C1 segment of cervical spinal cord (tissue), 14 donors: ENCODE data around the gene GABARAP.

ENCODE experiments used
- DNase-seq, 14 donors: peaks; one replicate each; lab custom pipeline; 2025; lab: John Stamatoyannopoulos, UW

GABARAP gene

DNA sequence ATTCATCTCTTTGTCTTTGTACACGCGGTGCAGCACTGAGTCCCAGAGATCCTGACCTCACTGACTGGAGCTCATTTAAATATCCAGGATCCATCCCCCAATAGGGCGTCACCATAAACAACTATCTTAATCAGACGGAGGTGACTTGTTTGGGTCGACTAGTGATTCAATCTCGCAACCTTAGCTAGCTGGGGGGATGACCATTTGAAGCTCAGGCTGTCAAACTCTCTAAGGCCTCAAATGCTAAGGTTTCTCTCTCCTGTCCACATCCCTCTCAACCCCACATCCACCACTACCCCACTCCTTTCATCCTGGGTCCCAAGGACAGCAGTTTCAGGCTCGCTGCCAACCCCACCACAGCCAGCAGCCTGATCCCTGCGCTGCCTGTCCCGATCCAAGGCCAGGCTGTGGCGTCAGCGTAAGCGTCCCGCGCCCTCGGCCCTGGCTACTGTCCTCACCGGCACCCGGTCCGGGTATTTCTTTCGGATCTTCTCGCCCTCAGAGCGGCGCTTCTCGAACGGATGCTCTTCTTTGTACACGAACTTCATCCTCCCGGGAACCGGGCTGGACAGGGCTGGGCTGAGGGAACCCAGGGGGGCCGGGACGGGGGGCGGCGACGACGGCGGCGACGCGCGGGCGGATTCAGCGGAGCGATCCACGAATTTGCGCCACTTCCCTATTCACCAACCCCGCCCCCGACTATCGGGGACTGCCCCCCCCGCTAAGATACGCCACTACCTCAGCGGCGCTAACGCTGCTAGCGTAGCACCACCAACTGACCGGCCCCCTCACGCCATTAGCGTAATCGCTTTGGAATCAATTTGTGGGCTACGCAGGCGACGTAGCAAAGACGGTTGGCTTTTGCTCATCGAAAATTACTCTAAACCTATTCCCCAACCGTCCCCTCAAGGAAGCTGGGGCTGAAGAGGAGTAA is at the start of gene GABARAP:
Gene GABARAP, minus strand, starts transcription at position 667 of the 934 bp plus-strand sequence. Its CDS starts 119 bp downstream, at position 548.
- DNase-seq, result peak; percentile 76 to 96 (median 92)

DNA sequence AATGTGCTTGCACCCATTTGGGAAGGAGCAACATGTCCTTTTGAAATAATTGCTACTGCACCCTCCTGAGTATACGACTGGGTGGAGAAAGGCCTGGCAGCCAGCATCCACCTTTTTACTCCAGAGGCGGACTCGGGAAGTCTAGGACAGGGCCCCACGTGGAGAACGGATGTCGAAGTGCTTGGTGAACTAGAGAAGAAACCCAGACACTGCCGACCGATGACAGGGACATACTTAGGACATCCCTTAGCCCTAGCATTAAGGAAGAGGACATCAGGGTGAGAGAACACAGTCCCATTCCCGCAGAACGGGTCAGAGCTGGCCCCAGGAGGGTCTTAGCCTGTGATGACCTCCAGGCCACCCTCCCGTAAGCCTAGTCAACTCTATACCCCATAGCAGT is 48.4 kb upstream of the GABARAP start:
- DNase-seq, result no peak

DNA sequence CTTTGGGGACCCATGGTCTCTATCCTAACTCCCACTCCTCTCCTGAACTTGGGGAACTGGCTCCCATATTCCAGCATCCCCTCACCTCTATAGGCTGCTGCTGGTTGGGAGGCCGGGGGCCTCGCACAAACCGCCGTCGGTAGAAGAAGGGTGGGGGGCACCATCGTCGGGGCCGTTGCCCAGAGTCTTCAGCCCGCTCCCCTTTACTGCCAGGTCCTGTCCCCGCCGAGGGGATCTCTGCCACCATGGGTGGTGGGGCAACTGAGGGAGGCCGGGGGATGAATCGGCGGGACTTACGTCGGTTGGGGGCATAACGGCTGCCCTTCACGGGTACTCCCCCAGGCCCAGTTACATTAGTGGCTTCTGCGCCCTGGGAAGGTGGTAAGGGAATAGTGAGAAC is 47.9 kb upstream of the GABARAP start:
- DNase-seq, result no peak

DNA sequence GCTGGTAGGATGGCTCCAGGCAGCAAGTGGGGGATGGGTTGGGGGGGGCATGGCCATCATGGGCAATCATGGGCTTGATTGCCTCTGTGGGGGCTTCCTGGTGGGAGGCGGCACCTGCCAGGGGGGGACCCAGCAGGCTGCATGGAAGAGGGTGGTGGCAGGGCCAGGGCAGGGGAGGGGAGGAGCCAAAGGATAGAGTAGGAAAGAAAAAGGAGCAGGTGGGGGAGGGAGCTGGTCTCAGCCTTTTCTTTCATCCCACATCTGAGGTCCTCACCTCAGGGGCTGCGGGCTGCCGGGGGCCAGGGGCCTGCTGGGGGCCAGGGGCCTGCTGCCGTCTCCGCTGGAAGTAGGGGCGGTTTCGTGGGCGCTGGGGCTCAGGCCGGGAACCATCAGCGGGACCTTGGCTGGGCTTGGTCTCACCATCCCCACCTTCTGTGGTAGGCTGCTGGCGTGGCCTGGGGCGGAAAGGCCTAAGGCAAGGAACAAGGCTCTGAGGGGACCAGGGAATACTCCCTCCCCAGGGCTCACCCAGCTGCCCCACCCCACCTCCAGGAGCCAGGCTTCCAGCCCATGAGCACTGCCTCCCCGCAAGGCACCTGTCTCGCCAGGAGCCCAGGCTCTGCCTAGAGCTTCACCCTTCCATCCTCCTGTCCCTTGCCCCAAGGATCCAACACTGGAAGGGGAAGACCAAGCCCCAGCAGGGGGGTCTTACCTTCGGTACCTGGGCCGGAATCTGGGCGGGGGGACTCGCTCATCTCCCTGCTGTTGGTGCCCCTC is 47.2 kb upstream of the GABARAP start:
- no peak for DNase-seq

DNA sequence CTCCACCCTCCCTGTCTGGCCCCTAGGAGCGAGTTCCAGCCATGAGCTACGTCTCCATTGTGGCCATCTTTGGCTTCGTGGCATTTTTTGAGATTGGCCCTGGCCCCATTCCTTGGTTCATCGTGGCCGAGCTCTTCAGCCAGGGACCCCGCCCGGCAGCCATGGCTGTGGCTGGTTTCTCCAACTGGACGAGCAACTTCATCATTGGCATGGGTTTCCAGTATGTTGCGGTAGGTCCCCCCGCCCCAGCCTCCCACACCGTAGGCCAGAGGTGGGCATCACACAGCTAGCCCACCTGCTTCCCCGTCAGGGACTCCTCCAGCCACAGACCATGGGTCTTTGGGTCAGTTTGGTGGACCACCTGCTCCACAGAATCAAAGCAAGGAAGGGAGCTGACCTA is 43.4 kb upstream of the GABARAP start:
- DNase-seq, result no peak

DNA sequence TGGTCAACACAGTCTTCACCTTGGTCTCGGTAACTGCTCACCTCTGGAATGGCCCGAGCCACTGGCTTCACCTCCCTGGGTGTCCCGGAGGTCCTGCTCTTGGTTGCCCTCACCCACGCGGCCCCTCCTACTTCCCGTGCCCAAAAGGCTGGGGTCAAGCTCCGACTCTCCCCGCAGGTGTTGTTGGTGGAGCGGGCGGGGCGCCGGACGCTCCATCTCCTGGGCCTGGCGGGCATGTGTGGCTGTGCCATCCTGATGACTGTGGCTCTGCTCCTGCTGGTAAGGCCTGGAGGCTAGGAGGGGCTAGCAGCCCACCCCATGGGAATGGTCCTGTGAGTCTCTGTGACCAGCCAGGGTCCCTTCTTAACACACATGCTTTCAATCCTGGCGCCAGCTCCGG is 42.7 kb upstream of the GABARAP start:
- DNase-seq, result no peak

DNA sequence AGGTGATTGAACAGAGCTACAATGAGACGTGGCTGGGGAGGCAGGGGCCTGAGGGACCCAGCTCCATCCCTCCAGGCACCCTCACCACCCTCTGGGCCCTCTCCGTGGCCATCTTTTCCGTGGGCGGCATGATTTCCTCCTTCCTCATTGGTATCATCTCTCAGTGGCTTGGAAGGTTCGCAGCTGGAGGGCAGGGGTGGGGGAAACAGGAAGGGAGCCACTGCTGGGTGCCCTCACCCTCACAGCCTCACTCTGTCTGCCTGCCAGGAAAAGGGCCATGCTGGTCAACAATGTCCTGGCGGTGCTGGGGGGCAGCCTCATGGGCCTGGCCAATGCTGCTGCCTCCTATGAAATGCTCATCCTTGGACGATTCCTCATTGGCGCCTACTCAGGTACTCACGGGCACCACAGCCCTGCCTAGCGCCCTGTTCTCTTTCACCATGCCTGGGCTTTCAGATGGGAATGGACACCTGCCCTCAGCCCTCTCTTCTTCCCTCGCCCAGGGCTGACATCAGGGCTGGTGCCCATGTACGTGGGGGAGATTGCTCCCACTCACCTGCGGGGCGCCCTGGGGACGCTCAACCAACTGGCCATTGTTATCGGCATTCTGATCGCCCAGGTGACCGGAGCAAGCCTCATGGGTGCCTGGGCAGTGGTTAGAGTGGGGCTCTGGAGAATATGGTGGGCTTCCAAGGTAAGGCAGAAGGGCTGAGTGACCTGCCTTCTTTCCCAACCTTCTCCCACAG is 41.4 kb upstream of the GABARAP start:
- DNase-seq, result no peak

DNA sequence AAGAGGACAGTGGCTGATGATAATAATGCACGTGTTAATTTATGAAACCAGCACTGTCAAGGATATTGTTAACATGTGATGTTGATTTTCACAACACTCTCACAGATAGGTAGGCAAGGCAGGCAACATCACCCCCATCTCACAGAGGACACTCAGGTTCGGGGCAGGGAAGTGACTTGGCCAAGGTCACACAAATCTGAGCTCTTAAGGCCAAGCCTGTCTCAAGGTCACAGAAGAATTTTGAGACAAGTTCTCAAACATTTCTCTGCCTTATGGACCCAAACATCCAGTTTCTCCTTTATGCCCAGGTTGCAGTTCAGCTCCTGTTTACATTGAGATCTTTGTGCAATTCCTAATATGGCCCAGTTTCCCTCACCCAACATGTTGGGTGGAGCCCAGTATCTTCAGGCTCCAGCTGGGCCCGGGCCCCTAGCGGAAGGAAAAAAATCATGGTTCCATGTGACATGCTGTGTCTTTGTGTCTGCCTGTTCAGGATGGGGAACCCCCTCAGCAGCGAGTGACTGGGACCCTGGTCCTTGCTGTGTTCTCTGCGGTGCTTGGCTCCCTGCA is 40.6 kb upstream of the GABARAP start:
- DNase-seq, result no peak

DNA sequence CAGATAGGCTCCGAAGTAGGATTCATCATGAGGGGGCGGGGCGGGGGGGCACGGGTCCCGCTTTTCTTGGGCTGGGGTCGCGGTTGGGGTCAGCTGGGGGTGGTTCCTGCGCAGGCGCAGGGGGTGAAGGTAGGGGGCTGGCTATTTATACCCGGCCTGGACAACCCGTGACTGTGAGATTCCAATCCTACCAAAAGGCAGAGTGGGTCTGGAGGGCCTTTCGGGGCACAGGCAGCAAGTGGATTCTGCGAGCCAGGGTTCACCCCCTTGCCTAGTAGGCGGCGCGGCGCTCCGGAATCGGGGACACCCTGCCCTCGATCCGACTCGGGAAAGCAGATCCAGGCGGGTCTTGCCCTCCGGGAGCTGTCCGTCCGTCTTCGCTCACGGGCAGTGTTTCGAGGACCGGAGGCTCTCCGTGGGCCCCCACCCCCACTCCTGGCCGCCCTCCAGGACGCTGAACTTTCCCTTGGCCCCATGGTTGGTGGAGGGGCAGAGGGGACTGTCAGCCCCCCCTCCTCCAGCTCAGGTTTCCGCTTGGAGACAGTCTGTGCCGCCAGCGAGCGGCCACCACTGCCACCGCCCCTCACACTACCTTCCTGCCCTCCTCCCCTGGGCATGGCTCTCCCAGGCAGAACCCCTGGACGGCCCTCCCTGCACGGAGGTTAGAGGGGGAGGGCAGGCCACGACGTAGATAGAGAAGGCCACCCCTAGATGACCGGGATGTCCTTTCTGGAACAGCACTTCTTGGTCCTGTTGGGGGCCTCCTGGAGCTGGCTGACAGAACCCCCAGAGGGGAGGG is 39.9 kb upstream of the GABARAP start:
- DNase-seq, result peak in 1 of 14 donors; percentile 9

DNA sequence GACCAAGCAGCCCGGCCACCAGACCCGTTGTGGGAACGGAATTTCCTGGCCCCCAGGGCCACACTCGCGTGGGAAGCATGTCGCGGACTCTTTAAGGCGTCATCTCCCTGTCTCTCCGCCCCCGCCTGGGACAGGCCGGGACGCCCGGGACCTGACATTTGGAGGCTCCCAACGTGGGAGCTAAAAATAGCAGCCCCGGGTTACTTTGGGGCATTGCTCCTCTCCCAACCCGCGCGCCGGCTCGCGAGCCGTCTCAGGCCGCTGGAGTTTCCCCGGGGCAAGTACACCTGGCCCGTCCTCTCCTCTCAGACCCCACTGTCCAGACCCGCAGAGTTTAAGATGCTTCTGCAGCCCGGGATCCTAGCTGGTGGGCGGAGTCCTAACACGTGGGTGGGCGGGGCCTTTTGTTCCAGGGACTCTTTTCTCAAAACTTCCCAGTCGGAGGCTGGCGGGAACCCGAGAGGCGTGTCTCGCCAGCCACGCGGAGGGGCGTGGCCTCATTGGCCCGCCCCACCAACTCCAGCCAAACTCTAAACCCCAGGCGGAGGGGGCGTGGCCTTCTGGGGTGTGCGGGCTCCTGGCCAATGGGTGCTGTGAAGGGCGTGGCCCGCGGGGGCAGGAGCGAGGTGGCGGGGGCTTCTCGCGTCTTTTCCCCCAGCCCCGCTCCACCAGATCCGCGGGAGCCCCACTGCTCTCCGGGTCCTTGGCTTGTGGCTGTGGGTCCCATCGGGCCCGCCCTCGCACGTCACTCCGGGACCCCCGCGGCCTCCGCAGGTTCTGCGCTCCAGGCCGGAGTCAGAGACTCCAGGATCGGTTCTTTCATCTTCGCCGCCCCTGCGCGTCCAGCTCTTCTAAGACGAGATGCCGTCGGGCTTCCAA is 39.1 kb upstream of the GABARAP start, which contains the start of gene SLC2A4:
Gene SLC2A4, plus strand, starts transcription at position 645 of the 879 bp plus-strand sequence. Its CDS starts 217 bp downstream, at position 862.
- peak in 12 of 14 donors; percentile 15 to 84 (median 67) for DNase-seq

DNA sequence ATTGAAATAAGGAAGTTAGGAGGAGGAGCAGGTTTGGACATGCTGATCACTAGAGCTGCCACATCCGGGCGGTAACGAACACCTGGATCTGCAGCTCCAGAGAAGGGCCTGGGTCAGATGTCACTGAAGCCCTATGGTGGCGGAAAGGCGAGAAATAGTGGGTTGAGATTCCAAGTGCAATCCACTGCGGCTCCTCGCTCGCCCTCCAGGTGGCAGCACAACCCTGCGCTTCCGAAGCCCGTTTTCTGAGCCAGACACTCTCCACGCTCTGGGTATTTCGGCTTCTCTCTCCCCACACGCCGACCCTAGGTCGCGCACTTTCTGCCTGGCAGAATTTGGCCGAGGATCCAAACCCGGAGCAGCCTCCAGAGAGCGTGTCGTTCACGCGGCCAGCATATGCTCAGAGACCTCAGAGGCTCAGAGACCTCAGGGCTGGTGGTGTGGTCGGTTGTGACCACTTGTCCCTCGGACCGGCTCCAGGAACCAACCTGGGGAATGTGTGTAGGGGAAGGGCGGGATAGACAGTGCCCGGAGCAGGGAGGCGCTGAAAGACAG is 38.3 kb upstream of the GABARAP start:
- peak; percentile 11 to 83 (median 67) for DNase-seq

DNA sequence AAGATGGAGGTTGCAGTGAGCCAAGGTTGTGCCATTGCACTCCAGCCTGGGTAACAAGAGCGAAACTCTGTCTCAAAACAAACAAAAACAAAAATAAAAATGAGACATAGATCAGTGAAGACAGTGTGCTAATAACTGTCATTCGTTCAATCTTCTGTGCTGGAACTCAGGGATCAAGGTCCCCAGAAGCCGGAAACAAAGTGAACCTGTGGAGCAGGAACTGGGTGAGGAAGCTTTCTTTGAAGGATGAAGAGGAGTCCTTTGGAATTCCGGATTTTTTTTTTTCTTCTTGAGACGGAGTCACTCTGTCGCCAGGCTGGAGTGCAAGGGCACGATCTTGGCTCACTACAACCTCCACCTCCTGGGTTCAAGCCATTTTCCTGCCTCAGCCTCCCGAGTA is 37.2 kb upstream of the GABARAP start:
- DNase-seq, result no peak

DNA sequence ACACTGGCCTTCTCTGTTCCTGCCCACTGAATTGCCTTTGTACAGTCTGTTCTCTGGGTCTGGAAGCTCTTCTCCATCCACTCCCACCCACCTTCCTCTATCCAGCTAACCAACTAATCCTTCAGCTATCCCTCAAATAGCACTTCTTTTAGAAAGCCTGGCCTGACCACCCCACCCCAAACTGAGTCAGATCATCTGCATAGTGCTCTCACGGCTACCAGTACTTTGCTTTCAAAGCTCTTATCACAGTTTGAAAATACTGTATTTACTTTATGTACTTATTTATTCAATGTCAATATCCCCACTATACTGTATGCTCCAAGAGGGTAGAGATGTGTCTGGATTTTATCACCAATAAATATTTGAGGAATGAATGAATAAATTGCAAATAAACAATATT is 24.5 kb upstream of the GABARAP start:
- no peak for DNase-seq

DNA sequence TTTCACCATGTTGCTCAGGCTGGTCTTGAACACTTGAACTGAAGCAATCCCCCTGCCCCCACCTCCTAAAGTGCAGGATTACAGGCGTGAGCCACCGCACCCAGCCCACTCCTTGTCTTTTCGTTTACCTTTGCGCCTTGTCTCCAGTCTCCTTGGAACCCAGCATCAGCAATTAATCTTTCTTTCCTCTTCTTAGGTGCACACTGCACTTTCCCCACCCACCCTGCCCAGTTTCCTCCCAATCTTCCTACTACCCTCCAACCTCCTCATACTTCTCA is 21.5 kb upstream of the GABARAP start:
- no peak for DNase-seq

DNA sequence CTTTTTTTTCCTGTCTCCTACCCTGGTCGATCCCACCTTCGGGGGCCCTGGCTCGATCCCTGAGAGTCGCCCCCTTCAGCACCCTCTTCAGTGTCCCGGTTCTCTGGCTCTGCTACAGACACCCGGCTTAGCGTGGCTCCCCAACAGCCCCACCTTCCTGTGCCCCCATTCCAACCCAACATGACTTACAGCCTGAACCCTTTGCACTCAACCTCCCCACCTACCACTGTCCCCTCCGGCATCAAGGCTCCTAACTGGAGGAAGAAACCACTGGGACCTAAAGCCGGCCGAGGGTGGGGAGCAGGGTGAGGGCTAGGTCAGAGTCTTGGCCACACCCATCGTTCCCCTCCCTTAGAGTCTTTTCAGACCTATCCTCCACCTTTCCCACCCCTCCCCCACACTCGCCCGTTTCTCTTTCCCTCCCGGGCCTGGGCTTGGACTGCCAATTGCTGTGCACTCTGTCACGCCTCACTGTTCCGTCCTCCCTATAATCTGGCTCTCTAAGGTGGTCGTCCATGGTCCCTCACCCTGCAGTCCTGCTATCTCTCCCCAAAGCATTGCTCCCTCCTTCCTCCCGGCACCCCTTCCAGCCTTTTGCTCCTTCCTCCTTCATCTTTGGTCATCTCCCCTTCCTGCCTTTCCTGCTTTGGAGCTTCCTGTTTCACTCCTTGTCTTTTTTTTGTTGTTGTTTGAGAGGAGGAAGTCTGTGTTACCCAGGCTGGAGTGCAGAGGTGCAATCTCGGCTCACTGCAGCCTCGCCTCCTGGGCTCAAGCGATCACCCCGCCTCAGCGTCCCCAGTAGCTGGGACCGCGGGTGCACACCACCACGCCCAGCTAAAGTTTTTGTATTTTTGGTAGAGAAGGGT is 20.9 kb upstream of the GABARAP start:
- DNase-seq, result no peak

DNA sequence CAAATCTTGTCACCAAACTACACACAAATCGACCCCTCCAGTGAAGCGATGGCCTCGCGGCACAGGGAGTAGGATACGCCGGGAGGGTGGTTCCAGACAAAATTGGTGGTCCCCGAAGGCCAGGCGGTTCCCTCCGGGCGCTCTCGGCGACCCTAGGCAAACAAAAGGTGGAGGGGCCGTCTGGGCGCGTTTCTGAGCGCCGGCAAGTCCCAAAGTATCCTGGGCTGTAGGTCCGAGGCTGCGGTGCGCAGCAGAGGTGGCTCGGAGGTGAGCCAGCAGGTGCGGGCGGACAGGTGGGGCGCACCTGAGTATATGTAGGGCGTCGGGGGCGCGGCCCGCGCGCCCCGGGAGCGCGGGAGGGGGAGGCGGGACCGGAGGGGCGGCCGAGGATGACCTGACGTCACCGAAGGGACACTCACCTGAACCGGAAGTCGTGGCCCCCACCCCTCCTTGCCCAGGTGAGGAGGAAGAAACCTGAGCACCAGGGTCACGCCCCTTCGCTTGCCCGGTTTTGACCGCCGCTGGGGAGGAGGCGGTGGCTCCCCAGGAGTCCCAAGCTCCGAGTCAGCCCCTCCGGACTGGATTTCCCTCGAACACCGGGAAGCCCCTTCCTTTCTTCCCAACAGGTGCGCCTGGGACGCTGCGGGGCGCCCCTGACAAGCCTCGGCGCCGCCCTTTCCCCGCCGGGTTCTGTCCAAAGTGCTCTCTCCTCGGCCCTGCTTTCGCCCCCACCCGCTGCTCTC is 20.1 kb upstream of the GABARAP start, which contains the start of gene CLDN7:
Gene CLDN7, minus strand, starts transcription at position 287 of the 743 bp plus-strand sequence. CDS start 435 bp downstream, outside the sequence.
- DNase-seq, result no peak

DNA sequence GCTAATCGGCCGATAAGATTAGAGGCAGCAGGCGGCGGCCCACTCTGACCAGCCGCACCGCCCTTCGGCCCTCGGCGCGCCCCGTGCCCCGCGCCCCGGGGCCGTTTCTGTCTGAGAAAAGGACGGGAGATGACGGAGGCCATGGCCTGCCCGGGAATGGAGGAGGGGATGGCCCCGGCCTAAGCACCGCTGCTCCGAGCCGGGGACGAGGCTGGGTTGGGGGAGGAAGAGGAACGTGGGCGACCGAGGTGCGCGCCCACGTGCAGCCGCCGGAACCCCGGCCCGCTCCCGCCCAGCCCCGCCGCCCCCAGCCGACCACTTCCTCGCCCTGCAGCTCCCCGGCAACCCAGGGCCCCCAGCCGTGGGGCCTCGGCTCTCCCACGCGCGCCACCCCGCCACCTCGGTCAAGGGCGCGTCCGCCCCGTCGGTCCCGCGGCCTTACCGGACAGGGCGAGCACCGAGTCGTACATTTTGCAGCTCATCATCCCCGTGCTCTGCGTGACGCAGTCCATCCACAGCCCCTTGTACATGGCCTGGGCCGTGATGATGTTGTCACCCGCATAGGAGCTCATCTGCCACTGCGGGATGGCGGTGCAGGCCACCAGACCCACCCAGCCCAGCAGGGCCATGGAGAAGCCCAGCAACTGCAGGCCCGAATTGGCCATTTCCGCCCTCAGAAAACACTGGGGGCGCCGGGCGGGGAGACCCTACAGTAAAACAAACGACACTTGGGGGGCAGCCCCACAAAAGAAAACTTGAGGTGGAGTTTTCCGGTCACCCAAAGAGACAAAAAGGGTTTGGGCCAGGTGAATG is 19.3 kb upstream of the GABARAP start:
- no peak for DNase-seq
